HG03469 (cell line): ENCODE results near the gene WT1.

Experiments used
- ATAC-seq: cut with Tn5 transposase; IDR thresholded peaks from one replicate; pipeline ENCODE4 v1.9.1; 2021; ENCODE audit warnings: mild to moderate bottlenecking, moderate library complexity, moderate number of reproducible peaks; ENCODE audit not compliant: unreplicated experiment

The WT1 gene

DNA sequence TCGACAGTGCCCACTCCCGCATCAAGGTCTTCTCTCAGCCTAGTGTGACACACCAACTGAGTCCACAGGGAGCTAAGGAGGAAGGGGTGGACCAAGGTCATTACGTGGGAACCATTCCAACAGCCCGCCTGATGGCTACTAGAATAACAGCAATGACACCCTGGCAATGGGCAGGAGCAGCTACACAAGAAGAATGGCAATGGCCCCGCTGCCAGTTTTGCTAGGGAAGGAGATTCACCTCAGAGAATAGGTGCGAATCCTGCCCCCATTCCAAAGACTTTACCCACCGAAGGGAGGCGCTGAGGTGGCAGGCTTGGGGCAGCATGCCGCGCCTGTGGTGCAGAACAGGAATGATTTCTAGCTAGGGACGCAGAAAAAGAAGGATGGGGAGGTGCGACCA is 9.1 kb downstream of the WT1 start:
- ATAC-seq = no peak

DNA sequence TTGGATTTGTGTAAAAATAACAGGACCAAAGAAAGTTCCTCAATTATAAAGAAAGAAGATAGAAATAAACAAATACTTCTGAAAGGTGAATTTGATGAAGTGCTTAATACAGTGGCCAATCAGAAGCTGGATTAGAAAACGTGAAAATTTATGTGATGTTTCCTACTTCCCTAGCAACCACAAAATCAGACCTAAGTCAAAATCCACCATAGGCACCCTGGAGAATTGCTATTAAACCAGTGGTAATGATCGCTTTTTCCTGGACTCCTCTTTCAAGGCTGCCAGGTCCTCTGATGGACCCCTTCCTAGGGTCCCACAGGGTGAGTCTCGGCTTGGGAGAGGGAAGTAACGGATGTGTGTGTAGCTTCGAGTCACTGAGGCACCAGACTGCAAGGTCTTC is 9.6 kb downstream of the WT1 start:
- no peak for ATAC-seq

DNA sequence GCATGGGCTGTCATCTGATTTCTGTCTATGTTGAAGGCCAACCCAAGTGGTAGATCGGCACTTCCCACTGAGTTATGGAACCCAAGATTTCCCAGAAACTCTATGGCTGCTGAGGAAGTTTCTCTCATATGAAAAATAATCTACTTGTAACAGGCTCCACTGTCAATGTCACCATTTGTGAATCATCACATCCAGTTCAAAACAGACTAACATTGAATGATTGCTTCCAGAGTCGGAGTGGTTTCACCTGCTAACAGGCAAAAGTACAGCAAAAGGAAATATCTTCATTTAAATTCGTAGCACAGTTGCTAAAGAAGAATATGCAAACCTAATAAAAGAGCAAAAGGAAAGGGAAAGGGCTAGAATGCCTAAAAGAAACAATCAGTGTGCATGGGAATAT is 12.8 kb downstream of the WT1 start:
- ATAC-seq = no peak

DNA sequence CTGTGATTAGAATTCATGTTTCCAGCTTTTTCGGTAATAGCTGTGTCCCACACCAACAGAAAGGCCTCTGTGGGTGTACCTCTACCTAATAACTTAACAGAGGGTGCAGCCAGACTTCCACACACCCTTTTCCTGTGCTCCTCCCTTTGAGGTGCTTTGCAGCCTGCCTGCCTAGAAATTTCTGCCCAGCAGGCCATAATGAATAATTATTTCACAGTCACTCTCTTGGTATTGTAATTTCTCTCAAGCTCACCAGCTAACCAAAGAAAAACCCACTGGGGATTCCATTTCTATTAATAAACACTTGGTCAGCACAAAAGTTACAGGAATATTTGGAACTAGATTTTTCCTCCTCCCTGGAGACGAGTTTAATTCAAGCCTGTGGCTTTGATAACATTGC is 13.3 kb downstream of the WT1 start:
- ATAC-seq = no peak

DNA sequence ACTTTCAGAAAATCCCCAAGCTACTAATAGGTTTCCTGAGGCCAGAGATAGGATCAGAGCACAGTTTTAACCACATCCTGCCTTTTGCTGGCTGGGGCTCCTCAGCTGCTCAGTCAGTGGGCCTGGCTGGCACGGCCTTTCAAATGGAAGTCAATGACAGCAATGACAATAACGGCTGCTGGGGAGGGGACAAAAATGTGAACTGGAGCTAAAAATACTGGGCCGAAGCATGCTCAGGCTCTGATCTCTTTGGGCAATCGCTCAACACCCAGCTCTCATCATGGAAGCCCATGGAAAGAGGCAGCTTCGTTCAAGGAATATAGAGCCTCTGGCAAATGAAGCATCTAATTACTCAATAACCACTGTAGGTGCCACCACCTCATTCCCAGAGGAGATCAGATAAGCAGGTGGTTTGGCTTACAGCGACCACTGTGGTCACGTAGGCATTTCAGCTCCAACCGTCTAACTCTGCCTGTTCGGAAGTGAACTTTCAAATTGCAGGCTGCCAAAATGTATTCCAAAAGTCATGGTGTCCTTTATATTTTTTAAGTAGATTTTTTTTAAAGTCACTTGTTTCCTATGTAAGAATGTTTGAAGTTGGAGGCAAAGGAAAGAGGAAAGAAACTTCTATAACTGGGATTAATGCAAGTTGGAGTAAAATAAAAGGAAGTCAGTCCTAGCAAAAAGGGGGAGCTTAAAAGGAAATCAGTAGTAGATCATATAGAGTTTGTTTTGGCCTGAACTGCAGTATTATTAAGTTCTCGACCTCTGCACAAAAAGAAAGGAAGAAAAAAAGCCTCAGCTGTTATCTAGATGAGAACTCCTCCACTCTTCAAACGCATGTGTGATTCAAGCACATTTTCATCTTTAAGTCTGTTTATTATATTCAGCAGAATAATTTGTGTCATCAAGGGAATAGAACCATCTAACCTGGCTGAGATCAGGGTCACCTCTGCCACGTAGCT is 14.1 kb downstream of the WT1 start:
- ATAC-seq = peak; percentile 70

DNA sequence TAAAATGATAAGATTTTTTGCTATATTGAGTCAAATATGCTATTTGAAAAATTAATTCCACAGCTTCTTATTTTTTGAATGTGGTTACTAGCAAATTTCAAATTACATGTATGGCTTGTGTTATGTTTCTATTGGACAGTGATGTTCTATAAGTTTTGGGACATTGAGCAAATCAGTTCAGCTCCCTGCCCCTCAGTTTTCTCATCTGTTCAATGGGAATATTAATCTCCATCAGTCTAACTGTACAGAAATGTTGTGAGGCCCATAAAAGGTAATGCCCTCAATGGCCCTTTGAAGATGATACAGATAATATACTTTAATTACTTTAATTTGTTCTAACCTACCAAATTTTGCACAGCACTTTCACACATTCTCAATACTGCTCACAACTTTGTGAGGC is 15.2 kb downstream of the WT1 start:
- no peak for ATAC-seq

DNA sequence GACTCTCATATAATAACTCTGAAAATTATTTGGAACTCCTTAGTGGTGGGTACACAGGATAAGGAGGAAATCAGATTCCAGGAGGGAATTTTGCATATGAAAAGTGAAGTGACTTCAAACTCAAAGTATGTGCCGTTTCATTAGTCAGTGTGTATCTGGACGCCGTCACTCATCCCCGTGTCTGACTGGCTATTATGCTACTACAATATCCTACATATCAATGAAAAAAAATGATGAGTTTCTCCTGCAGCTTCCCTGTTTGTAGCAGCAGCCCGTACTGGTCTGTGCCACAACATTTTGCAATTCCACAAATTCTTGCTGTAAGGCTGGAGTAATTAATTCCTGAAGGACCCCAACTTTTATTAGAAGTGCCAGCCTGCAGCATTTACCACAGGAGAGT is 16.5 kb downstream of the WT1 start:
- ATAC-seq = no peak

DNA sequence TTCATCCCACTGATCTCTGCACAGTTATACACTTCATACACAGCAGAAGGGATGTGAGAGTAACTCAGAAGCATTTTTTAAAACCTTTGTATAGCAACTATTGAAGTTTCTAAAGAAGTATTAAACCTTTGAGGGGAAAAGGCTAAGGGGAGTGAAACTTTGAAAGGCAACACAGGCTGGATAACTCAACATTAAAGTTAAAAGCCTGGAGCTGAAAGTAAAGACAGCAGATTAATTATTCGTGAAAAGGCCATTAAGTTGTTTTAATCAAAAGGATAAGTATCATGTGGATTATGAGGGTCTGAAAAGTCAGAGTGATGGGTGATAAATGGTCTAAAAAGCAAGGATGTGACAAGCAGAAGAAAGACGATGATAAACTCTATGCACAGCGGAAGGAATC is 17.5 kb downstream of the WT1 start:
- no peak for ATAC-seq

DNA sequence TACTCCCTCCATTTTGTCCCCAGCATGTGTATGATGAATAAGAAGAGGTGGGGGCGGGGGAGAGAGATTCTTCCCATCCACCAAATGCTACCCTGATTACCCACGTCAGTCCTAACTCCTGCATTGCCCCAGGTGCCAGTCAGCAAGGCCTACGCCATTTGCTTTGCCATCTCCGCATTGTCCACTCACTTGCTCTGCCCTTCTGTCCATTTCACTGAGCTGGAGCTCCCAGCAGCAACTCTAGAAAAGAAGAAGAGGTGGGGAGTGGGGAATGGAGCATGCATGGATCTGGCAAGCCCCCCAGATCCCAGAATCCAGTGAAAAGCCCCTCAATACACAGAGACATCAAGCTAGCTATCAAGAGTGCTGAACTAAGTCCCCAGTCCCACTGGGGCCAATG is 19.0 kb downstream of the WT1 start:
- ATAC-seq = no peak

DNA sequence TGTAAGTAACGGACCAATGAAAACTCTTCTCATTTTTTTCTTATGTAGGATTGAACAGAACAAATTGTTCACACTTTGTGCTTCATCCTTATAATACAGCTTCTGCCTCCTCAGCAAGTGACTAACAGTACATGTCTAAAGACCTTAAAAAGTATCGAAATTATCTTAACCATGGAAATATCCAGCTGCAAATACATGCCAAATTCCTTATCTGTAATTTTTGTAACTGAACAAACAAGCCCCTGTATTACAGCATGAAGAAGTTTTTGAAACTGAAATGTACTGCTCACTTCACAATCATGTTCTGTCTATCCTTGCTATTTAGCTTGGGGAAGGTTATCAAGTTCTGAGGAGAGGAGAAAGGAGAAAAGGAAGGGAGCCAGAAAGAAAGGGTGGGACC is 20.4 kb downstream of the WT1 start:
- no peak for ATAC-seq

DNA sequence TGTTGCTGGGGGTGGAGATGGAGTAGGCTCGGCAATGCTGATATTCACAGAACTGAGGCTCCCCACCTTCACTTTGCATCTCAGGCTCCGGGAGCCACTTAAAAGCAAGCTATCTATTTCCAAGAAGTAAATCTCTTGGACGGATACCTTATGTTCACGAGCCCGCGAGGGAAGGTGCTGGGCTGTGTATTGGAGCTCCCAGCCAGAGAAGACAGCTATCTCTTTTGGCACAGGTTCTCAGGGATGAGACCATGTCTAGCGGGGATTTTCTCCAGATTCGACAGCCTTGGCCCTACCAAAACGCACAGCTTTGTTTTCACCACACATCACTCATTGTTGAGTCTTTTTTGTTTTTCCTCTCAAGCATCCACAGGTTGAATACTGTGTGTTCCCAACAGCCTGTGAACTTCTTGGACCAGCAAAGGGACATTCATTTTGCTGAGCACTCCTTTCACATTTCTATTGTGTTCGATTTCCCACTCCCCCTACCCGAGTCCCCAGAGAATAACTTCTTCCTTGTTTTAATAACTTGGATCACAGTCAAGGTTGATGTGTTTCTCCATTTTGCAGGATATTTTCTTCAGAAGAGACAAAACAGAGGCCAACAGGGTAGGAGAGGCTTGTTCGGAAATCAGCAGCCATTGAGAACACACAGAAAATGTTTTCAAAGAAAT is 23.3 kb downstream of the WT1 start:
- no peak for ATAC-seq

DNA sequence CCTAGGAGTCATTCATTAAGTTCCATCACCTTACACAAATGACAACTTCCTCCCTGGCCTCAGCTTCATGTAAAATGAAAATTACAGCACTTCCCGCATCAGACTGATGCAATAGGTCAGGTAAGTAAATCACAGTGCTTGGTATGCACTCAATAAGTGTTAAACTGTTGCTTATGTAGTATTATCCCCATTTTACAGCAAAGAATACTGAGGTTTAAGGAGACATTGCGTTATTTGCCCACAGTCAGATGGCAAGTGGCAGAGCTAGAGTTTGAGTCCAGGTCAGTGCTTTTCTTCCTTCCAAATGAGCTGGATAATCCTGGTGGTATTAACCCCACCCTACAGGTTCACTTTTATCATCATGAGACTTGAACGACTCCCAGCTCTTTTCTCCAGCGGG is 29.7 kb downstream of the WT1 start:
- no peak for ATAC-seq

DNA sequence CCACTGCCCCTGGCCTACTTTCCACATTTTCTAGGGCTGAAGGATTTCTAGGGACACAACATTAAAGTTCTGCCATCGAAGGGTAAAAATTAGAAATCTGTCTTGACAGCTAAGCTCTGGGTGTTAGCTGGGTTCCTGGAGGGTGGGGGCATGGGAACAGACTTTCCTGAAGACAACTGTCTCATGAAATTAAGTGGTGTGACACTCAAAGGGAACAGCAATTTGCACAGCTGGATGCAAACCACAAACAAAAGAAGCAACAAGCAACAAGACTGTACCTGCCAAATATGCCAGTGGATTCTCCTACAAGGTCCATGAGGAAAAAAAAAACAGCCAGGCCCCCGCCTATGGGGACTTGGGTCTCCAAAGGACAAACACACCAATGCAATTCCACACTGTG is 32.5 kb downstream of the WT1 start:
- no peak for ATAC-seq

DNA sequence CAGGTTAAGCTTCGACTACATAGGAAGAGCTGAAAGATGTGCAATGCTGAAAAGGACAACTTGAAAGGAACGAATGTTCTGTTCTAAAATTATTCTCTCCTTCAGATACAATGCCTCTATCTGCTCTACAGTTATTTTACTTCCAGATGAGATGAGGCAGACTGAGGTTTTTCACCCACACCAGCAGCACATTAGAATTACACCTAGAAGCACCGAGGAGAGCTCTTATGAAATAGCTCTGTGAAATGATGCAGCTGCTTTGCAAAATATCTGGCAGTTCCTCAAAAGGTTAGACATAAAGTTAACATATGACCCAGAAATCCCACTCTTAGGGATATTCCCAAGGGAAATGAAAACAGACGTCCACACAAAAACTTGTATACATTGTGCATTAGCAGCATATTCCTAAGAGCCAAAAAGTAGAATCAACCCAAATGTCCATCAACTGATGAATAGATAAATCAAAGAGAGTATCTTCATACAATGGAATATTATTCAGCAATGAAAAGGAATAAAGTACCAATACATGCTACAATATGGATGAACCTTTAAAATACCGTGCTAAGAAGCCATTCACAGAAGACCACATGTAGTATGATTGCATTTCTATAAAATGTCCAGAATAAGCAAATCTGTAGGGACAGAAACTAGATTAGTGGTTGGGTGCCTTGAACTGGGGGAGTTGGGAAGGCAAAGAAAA is 34.5 kb downstream of the WT1 start:
- no peak for ATAC-seq

DNA sequence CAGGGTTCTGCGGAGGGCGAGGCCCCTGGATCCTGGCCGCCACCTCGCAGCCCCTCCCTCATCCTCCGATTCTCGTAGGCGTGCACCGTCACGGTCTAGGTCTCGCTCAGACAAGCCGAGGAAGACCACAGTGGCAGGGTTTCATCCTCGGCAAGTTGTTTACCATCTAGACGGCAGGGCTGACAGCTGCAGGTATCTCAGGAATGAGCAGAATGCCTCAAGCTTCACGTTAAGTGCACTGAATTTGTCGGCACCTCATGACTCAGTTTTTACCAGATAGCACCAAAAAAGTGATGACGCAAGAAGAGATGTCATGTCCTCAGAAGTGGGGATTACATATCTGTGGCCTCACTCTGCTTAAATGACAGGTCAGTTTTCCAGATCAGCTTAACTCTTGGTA is 35.1 kb downstream of the WT1 start:
- no peak for ATAC-seq

DNA sequence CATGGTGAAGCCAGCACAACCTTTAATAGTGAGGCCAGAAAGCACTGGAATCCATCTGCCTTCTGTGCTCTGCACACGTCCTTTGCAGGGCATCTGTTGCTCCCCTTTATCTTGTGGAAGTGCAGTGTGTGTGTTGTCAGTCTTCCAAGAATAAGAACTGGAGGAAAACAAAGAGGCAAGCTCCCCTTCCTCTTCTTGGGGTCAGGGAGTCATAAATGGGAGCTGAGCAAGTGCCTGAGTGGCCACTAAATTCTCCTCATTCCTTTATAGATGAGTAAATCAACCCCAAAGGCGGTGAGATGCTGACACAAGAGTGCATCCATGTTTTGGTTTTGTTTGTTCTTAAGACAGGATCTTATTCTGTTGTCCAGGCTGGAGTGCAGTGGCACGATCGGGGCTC is 38.3 kb downstream of the WT1 start:
- no peak for ATAC-seq

DNA sequence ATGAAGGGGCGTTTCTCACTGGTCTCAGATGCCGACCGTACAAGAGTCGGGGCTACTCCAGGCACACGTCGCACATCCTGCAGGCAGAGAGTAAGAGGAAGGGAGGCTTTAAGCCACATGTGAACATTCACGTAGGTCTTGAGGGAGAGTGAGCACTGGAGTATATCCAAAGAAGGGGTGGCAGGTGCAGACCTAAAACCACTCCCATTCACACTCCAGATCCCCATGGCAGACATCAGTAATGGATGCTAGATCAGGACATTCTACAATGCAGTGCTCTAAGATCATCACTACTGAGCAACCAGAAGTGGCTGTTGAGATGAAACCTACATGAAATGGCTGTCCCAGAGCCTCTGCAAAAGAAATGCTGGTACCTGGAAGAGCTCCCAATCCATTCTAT is 39.0 kb downstream of the WT1 start:
- peak; percentile 91 for ATAC-seq

DNA sequence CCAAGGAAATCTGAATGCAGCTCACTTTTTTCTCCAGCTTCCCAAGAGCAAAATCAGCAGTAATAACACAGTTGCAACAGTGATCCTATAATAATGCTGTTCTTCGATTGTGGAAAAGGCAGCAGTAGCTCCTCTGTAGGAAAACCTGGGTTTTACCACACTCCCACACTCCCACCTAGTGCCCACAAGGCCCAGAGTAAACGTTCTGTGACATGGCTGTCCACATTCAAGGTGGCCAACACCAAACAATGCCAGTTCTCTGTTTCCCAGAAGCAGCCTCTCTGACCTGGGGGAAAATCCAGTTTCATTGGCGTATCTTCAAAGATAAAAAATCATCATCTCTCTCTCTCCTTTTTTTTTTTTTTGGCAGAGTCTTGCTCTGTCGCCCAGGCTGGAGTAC is 40.2 kb downstream of the WT1 start:
- ATAC-seq = no peak

DNA sequence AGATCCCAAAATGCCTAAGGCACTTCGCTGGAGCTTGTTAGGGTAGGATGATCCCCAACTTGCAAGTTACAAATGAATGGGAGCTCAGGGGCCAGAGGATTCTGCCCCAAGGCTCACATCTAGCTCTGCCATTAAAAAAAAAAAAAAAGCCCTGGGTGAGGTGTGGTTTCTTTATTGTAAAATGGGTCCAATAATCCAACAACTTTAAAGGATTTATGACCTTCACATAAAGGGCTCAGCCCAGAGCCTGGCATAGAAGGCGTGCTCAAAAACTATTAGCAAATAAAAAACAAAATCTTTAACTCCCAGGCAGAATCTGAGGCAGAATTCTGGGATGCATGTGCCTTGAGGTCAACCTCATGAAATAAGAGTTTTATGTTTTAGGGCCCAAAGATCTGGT is 42.5 kb downstream of the WT1 start:
- no peak for ATAC-seq

DNA sequence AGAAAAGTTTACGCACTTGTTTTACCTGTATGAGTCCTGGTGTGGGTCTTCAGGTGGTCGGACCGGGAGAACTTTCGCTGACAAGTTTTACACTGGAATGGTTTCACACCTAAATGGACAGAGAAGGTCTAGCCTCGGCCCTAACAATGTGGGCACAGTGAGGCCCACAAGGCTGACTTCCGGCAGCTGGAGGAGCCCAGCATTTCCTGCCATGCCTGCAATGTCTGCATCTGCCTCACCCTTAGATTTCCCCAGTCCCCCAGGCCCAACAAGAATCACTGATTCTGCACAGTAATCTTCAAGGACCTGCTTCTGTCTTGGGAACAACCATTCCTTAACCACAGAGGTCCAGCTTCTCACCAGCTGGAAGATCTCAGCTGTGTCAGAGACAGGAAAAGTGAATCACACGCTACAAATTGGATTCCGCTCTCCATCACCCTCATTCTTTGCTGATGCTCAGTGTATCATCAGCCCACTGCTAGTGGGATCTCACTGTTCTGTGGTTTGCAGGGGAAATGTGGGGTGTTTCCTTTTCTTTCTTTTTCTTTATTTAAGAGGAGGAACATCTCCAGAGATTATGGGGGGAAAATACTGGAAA is 43.3 kb downstream of the WT1 start:
- no peak for ATAC-seq

DNA sequence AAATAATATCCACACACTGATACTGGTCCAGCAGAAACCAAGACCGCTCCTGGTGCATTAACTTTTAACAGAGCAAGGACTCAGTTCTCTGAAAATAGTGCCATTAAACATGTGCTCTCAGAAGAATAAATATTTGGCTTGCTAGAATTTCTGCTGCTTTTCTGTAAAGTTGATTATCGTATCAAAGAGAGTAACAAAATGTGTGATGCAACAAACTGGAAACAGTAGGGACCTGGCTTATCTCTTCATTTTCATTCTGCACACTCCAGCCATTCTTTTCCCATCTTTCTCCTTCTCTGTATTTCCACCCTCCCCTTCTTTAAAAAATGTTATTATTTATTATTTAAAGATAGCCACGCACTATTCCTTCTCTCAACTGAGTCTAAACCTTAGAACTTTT is 43.9 kb downstream of the WT1 start:
- ATAC-seq = no peak
